Measurements from ENCODE around the gene IL25. TPM values are rescaled to one million over a fixed set of nuclear protein-coding genes. Genes with fewer than 3 reads are reported as not detected.
A peak's percentile ranks its signal among the peaks of the same experiment; 100 is the strongest.
"Not testable (repeated sequence)": the region's sequence is repeated elsewhere in the genome, so short reads cannot be mapped to it uniquely, and the experiment has no call there.

IL25 gene
- total RNA-seq, 2 experiments from 2014 or later = not detected

DNA sequence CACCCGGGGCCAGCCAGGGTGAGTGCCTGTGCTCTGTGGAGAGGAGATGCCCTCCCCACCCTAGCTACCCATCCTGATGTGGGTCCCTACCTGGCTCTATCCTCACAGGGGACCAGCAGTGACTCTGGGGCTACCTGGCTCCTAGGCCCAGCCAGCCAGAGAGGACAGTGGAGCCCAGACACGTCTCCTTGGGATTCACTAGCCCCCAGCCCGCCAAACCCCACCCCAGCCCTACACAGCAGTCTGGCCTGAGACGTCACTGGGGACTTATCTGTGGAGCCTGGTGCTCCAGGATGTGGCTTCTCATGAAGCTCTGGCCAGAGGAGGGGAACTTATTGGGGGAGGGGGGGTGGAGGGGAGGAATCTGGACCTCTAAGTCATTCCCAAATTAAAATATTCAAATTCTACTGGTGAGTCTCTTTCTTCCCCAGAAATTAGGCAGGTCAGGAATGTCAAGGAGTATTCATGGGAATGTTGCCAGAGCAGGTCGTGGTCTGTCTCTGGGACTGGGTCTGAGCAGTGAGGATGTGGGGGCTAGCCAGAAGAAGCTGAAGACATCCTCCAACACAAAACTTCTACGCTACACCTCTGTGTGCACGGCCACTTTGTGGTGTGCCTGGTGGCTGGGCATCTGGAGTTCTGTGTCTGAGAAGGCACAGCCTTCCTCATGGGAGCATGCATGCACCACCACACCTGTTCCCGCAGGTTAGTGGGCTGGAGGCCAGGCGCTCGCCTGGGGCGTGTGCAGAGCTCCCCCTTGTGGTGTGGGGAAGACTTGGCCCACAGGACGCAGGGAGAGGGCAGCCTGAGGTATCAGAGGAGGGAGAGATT, 7.0 kb downstream of the IL25 start:
- Mint-ChIP-seq H3K27me3 (ENCODE audit: low read depth) (no peaks in the 10 kb centered on the region), H3K27ac (no peak overlapping the region), H3K36me3 (ENCODE audit: low read depth) (no peaks in the 10 kb centered on the region), H3K4me3 (no peak overlapping the region), H3K4me1 (ENCODE audit: low read depth) (no peaks in the 10 kb centered on the region), H3K9me3 (no peaks in the 10 kb centered on the region)
- CTCF ChIA-PET = interaction anchor here (0.6 to 4.8 kb wide), 36 partner anchors 10 to 302 kb away, joined by 3 to 76 read pairs (median 3); partner anchors contain the start of gene PABPN1
- intact Hi-C loops (cut with micrococcal nuclease) = loop anchor here (1.0 kb wide), 4 partner anchors 51 to 310 kb away; no protein-coding TSS in a partner anchor
- peak; percentile 66 for DNase-seq

DNA sequence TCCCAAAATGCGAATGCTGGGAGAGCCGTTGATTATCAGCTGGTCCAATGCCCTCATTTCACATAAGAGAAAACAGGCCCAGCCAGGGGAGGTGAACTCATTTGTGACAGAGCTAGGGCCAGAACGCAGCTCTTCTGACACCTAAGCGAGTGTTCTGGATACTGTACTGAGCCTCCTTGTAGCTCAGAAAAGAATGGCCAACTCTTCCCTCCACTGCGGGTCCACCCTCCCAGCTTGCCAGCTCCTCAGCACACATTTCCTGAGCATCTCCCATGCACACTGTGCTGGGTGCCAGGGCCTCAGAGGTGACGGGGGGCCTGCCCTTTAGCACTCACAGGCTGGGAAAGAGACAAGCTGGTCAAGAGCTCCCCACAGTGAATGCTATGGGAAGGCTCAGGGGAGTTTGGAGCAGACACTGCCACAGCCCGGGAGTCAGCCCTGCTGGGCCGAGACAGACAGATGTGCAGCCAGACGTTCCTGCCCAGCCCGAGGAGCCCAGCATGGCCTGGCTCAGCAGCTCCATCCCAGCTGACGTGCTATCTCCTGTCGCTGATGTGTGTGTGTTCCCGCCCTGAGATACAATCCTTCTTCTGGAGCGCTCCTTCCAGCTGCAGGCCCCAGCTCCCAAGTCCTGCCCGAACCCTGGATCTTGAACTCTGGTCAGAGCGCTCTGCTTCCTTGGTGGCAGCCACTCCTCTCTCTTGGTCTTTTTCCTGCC, 7.7 kb downstream of the IL25 start:
- Mint-ChIP-seq H3K4me1 (ENCODE audit: low read depth) (no peaks in the 10 kb centered on the region), H3K36me3 (ENCODE audit: low read depth) (no peaks in the 10 kb centered on the region), H3K9me3 (no peaks in the 10 kb centered on the region), H3K4me3 (no peak overlapping the region), H3K27ac (no peak overlapping the region), H3K27me3 (ENCODE audit: low read depth) (no peaks in the 10 kb centered on the region)
- no peak for DNase-seq
- CTCF ChIA-PET = interaction anchor here (0.6 to 4.8 kb wide), 38 partner anchors 10 to 303 kb away, joined by 3 to 76 read pairs (median 3); partner anchors contain the start of genes HOMEZ and PABPN1
- intact Hi-C loops (cut with micrococcal nuclease) = loop anchor here (1.0 kb wide), 4 partner anchors 52 to 311 kb away; no protein-coding TSS in a partner anchor

GRCh38 chr14:23380976-23381375, 8.4 kb downstream of the IL25 start:
- no peaks in the 10 kb centered on the region for H3K36me3 Mint-ChIP-seq (ENCODE audit: low read depth)
- intact Hi-C loops (cut with micrococcal nuclease) = loop anchor here (1.0 kb wide), 4 partner anchors 53 to 312 kb away; no protein-coding TSS in a partner anchor
- no peaks in the 10 kb centered on the region for H3K27me3 Mint-ChIP-seq (ENCODE audit: low read depth)
- CTCF ChIA-PET = interaction anchor here (0.9 to 4.8 kb wide), 21 partner anchors 9 to 303 kb away, joined by 3 to 76 read pairs (median 4); partner anchors contain the start of genes HOMEZ and PABPN1
- no peak for DNase-seq
- H3K27ac Mint-ChIP-seq = no peak overlapping the region
- H3K9me3 Mint-ChIP-seq = no peaks in the 10 kb centered on the region
- H3K4me1 Mint-ChIP-seq (ENCODE audit: low read depth) = no peaks in the 10 kb centered on the region
- no peak overlapping the region for H3K4me3 Mint-ChIP-seq

GRCh38 chr14:23381871-23382270, 9.3 kb downstream of the IL25 start:
- Mint-ChIP-seq H3K4me3 (no peak overlapping the region), H3K27ac (no peak overlapping the region), H3K9me3 (no peaks in the 10 kb centered on the region), H3K36me3 (ENCODE audit: low read depth) (no peaks in the 10 kb centered on the region), H3K27me3 (ENCODE audit: low read depth) (no peaks in the 10 kb centered on the region), H3K4me1 (ENCODE audit: low read depth) (no peaks in the 10 kb centered on the region)
- CTCF ChIA-PET = interaction anchor here (0.6 to 1.8 kb wide), 5 partner anchors 13 to 261 kb away, joined by 3 to 12 read pairs (median 4); no protein-coding TSS in a partner anchor
- no peak for DNase-seq
- intact Hi-C loops (cut with micrococcal nuclease) = no loop called here

DNA sequence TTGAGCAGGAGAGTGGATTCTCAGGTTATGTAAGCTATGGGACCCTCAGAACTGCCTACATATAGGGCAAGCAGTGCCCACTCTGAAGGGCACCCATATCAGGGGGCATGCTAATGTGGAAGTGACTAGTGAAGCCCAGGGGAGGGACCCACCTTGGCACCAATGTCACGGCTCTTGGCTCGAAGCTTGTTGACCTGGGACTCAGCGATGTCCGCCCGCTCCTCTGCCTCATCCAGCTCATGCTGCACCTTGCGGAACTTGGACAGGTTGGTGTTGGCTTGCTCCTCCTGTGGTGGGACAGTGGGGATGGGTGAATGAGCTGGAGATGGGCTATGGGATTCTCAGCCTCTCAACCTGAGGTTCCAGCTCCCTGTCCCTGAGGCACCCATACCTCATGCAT, 9.7 kb downstream of the IL25 start:
- Mint-ChIP-seq H3K4me3 (no peak overlapping the region), H3K27me3 (ENCODE audit: low read depth) (no peaks in the 10 kb centered on the region), H3K27ac (no peak overlapping the region), H3K4me1 (ENCODE audit: low read depth) (no peaks in the 10 kb centered on the region), H3K9me3 (no peaks in the 10 kb centered on the region), H3K36me3 (ENCODE audit: low read depth) (no peaks in the 10 kb centered on the region)
- CTCF ChIA-PET = interaction anchor here (0.6 to 1.8 kb wide), 6 partner anchors 13 to 195 kb away, joined by 3 to 12 read pairs (median 4); no protein-coding TSS in a partner anchor
- intact Hi-C loops (cut with micrococcal nuclease) = no loop called here
- DNase-seq = no peak

GRCh38 chr14:23382731-23383440, 10.3 kb downstream of the IL25 start:
- H3K27me3 Mint-ChIP-seq (ENCODE audit: low read depth) = no peaks in the 10 kb centered on the region
- H3K4me3 Mint-ChIP-seq = no peak overlapping the region
- intact Hi-C loops (cut with micrococcal nuclease) = no loop called here
- no peaks in the 10 kb centered on the region for H3K9me3 Mint-ChIP-seq
- H3K27ac Mint-ChIP-seq = no peak overlapping the region
- no peak for DNase-seq
- CTCF ChIA-PET = interaction anchor here (0.9 to 1.8 kb wide), 9 partner anchors 10 to 262 kb away, joined by 3 to 12 read pairs (median 4); partner anchors contain the start of gene SLC22A17
- no peaks in the 10 kb centered on the region for H3K36me3 Mint-ChIP-seq (ENCODE audit: low read depth)
- H3K4me1 Mint-ChIP-seq (ENCODE audit: low read depth) = no peaks in the 10 kb centered on the region

- H3K4me3 Mint-ChIP-seq = no peak overlapping the region
- no peak for DNase-seq
- intact Hi-C loops (cut with micrococcal nuclease) = no loop called here
- H3K27ac Mint-ChIP-seq = no peak overlapping the region
- no peaks in the 10 kb centered on the region for H3K4me1 Mint-ChIP-seq (ENCODE audit: low read depth)
- H3K27me3 Mint-ChIP-seq (ENCODE audit: low read depth) = no peaks in the 10 kb centered on the region
- H3K9me3 Mint-ChIP-seq = no peaks in the 10 kb centered on the region
- CTCF ChIA-PET = interaction anchor here (0.6 to 1.0 kb wide), 4 partner anchors 55 to 157 kb away, joined by 3 to 4 read pairs (median 3); no protein-coding TSS in a partner anchor
- H3K36me3 Mint-ChIP-seq (ENCODE audit: low read depth) = no peaks in the 10 kb centered on the region
Observed at GRCh38 chr14:23384364-23385080, 11.9 kb downstream of the IL25 start.

GRCh38 chr14:23385244-23385641, 12.6 kb downstream of the IL25 start:
- Mint-ChIP-seq H3K36me3 (ENCODE audit: low read depth) (no peaks in the 10 kb centered on the region), H3K4me3 (no peak overlapping the region), H3K9me3 (no peaks in the 10 kb centered on the region), H3K27me3 (ENCODE audit: low read depth) (no peaks in the 10 kb centered on the region), H3K27ac (no peak overlapping the region), H3K4me1 (ENCODE audit: low read depth) (no peaks in the 10 kb centered on the region)
- CTCF ChIA-PET = interaction anchor here (0.6 to 1.0 kb wide), 3 partner anchors 58 to 157 kb away, joined by 3 to 7 read pairs (median 3); no protein-coding TSS in a partner anchor
- no peak for DNase-seq
- intact Hi-C loops (cut with micrococcal nuclease) = no loop called here

DNA sequence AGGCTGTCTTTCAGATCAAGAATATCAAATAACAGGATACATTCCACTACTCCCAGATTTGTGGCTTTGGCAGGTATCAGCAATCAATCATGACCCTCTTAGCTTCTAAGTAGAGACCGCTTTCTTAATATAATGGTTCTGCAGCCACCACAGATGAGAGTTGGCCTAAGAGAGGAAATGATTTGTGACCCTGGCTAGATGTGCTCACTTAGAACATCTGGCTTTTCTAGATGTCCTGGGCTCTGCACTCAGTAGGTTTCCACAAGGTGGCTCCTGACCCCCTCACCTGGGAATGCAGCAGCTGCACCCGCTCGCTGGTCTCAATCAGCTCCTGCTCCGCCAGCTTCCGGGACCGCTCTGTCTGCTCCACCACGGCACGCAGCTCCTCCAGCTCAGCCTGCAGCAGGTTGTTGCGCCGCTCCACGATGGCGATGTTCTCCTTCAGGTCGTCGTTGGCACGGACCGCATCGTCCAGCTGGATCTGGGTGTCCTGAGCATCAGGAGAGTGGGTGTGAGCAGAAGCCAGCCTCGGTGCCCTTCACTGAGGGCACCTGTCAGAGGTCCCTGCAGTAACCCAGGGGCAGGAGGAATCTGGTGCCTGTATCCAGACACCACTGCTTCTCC, 13.1 kb downstream of the IL25 start:
- CTCF ChIA-PET = interaction anchor here (0.6 to 0.7 kb wide), 2 partner anchors 59 to 81 kb away, joined by 3 to 7 read pairs; no protein-coding TSS in a partner anchor

DNA sequence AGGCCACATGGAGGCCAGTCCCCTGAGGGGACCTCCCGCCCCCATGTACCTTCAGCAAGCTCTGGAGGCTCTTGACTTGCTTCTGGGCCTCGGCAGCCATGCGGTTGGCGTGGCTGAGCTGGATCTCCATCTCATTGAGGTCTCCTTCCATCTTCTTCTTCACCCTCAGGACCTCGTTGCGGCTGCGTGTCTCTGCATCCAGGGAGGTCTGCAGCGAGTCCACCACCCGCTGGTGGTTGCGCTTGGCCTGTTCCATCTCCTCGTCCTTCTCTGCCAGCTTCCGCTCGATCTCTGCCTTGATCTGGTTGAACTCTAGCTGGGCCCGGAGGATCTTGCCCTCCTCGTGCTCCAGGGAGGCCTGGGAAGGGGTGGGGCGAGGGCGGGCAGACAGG, 13.7 kb downstream of the IL25 start:
- CTCF ChIA-PET = interaction anchor here (0.6 kb wide), 1 partner anchor 78 kb away, joined by 3 read pairs; no protein-coding TSS in a partner anchor
- H3K9me3 Mint-ChIP-seq; DNase-seq; H3K4me1 Mint-ChIP-seq (ENCODE audit: low read depth); H3K27me3 Mint-ChIP-seq (ENCODE audit: low read depth); H3K4me3 Mint-ChIP-seq; intact Hi-C loops (cut with micrococcal nuclease); H3K27ac Mint-ChIP-seq; H3K36me3 Mint-ChIP-seq (ENCODE audit: low read depth): not testable (repeated sequence)

More for the DNA sequence above, 13.1 kb downstream of the IL25 start:
- Mint-ChIP-seq H3K4me1 (ENCODE audit: low read depth) (no peaks in the 10 kb centered on the region), H3K27me3 (ENCODE audit: low read depth) (no peaks in the 10 kb centered on the region), H3K4me3 (no peak overlapping the region), H3K27ac (no peak overlapping the region), H3K9me3 (no peaks in the 10 kb centered on the region), H3K36me3 (ENCODE audit: low read depth) (no peaks in the 10 kb centered on the region)
- intact Hi-C loops (cut with micrococcal nuclease) = no loop called here
- no peak for DNase-seq

- no peaks in the 10 kb centered on the region for H3K9me3 Mint-ChIP-seq
- H3K36me3 Mint-ChIP-seq (ENCODE audit: low read depth) = no peaks in the 10 kb centered on the region
- CTCF ChIA-PET = interaction anchor here (0.6 kb wide), 1 partner anchor 78 kb away, joined by 3 read pairs; no protein-coding TSS in a partner anchor
- H3K27me3 Mint-ChIP-seq (ENCODE audit: low read depth) = no peaks in the 10 kb centered on the region
- no peak for DNase-seq
- intact Hi-C loops (cut with micrococcal nuclease) = no loop called here
- H3K4me1 Mint-ChIP-seq (ENCODE audit: low read depth) = no peaks in the 10 kb centered on the region
- H3K4me3 Mint-ChIP-seq = no peak overlapping the region
- H3K27ac Mint-ChIP-seq = no peak overlapping the region
Observed at GRCh38 chr14:23386999-23387398, 14.4 kb downstream of the IL25 start.

Data from activated naive CD4-positive, alpha-beta T cell treated with anti-CD3 and anti-CD28 coated beads for 36 hours (primary cell).